Stimulated activated CD8-positive, alpha-beta memory T cell treated with anti-CD3 and anti-CD28 coated beads, Interleukin-2, amount 100 ng/mL, for 1 hour (primary cell): ENCODE results near the gene TMEM143.

Source experiments
- DNase-seq, 2 donors: peaks; one replicate each; pipeline ENCODE4 v3.0.0-alpha.2; 2020; ENCODE audit warnings: low read depth in 2 of 2

TMEM143 gene

GRCh38 chr19:48359123-48359522 is 4.6 kb downstream of the TMEM143 start:
- DNase-seq, result no peak

DNA sequence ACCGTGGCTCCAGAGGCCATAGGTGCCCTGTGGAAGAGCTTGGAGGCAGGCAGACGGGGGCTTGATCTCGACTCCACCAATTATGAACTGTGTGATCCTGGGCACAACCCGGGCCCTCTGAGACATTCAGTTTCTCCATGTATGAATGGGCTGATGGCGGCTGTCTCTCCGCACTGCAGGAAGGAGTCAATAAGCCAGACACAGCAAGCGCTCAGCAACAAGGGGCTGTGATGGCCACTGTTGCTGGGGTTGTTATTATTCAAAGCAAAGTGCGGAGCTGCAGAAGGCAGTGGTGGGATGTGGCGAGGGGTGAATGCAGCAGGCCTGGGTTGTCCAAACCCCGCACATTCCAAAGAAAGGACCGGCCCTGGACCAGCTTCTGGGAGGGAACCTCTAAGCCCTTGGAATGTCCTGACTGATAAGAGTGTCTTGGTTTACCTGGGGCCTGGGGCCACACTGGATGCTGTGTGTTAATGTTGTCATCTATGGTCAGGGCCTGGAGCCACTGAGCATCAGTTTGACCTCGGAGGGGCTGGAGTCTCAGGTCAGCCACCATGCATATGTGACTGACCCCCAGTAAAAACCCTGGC is 8.3 kb downstream of the TMEM143 start:
- DNase-seq, result no peak

- DNase-seq, result no peak
Observed at GRCh38 chr19:48354332-48354992, 9.3 kb downstream of the TMEM143 start.

DNA sequence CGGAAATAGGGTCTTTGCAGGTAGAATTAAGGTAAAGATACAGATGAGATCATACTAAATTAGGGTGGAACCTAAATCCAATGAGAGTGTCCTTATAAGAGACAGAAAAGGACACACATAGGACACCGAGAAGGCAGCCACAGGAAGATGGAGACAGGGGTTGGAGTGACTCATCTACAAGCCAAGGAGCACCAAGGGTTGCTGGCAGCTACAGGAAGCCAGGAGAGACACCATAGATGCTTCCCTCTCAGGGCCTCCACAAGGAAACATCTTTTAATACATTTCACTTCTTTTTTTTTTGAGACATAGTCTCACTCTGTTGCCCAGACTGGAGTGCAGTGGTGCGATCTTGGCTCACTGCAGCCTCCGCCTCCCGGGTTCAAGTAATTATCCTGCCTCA is 10.1 kb downstream of the TMEM143 start:
- DNase-seq, result no peak

DNA sequence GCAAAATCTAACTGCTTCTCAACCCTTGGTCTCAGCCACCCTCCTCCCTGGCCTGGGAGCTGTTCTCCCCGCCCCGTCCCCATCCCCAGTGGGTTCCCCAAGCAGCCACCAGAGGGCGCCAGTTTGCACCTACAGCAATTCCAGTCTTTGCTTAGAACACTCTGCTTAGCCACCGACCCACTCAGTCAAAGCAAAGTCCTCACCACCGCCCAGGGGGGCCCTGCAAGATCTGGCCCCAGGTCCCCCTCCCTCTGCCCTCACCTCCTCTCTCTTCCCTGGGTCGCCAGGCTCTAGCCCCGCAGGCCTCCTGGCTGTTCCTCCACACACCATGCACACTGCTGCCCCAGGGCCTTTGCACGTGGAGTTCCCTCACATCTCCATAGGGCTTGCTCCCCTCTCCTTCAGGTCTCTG is 12.4 kb downstream of the TMEM143 start:
- peak; percentile 55 to 68 for DNase-seq

DNA sequence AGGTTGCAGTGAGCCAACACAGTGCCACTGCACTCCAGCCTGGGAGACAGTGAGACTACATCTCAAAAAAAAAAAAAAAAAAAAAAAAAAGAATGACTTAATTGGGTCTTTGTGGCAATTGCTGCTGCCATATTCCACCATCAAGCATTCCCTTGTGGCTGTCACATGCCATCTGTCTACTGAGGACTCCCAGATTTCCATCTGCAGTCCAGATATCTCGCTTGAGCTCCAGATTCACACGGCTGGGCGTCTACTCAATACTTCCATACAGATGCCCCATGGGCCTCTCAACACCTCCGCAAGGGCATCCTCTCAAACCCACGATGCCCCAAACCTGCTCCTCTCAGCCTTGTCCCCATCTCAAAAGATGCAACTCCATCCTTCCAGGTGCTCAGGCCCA is 12.9 kb downstream of the TMEM143 start:
- DNase-seq, result no peak

DNA sequence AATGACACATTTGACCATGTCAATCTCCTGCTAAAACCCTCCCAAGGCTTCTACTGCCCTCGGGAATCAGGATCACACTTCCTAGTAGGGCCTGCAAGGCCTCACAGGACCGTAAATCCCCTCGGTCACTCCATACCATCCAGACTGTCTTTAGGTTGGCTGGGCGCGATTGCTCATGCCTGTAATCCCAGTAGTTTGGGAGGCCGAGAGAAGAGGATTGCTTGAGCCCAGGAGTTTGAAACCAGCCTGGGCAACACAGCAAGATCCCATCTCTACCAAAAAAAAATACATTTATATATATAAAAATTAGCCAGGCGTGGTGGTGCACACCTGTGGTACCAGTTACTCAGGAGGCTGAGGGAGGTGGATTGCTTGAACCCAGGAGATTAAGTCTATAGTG is 15.0 kb downstream of the TMEM143 start:
- no peak for DNase-seq

- no peak for DNase-seq
Observed at GRCh38 chr19:48348045-48348444, 15.7 kb downstream of the TMEM143 start.

- no peak for DNase-seq
Observed at GRCh38 chr19:48346191-48346590, 17.5 kb downstream of the TMEM143 start.

DNA sequence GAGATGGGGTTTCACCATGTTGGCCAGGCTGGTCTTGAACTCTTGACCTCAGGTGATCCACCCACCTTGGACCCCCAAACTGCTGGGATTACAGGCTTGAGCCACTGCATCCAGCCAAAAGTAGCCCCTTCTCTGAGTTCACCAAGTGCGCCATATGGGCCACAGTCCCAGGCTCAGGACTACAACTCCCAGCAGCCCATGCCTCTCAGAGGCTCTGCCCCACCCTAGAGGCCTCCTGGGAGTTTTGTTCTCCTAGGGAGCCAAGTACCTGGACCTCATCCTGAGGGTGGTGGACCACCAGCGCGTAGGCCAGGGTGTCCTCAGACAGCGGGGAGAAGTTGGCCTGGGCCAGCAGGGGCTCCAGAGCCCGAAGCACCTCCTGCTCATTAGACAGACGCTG is 18.8 kb downstream of the TMEM143 start:
- DNase-seq, result no peak

DNA sequence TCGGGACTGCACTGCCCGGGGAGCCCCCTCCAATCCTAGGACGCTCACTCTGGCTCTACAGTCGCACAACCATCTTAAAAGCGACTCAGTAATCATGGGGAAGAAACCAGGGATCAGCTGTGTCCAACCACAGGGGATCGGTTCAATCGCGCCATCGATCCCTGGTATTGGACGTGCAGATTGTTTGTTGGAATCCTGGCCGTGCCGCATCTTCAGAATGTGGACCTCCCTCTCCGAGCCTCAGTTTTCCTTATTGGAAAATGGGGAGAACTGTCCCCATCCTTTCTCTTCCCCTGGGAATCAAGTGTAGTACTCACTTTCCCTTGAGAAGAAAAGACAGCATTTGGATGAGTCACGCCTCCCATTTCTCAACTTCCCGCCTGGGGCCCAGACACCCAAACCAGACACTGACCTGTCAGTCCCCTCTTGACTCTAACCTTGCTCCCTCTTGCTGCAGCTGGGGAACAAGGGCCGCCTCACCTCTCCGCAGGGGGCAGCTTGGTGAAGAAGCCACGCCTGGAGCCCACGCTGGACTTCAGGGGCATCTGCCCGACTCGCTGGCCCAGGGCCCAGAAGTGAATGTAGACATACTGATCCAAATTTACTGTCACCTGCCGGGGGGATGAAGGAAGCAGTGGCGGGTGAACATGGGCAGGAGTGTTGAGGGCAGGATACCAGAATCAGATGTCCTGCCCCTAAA is 20.7 kb downstream of the TMEM143 start:
- DNase-seq, result no peak

DNA sequence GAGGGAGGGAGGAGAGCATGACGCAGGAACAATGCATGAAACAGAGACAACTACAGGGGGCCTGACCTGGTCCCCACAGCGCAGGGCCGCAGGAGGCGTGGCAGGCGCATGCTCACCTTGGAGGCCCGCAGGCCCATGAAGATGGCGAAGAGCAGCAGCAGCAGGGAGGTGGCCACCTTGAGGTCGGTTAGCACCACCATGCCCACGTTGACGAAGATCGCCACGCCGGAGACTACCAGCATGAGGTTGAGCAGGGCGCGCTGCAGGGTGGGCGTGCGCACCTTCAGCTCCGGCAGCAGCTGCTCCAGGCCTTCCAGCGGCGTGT is 21.4 kb downstream of the TMEM143 start:
- DNase-seq, result no peak

DNA sequence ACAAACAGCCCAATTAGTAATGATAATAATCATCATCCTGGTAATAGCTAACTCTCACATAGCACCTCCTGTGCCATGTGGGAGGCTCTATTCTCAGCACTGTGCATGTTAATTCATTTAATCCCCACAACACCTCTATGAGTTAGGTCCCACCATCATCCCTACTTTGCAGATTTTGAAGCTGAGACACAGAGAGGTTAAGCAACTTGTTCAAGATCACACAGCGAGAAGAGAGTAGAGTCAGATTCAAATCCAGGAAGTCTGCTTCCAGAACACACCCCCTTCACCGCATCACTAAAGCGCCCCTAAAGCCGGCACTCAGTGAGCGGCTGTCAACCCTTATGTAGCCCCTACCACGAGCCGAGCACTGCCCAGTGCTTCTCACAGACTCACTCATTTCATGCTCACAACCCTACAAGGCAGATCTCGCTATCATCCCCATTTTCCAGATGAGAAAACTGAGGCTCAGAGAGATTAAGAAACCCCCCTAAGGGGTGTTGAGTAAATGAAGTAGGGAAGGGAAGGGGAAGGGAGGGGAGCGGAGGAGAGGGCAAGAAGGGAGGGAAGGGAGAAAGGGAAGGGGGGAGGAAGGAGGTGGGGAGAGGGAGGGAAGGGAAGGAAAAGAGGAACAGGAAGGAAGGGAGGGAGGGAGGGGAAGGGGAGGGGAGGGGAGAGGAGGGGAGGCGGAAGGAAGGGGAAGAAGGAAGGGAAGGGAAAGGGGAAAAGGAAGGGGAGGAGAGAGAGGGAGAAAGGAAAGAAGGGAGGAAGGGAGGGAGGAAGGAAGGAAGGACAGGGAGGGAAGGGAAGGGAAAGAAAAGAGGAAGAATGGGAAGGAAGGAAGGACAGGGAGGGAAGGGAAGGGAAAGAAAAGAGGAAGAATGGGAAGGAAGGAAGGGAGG is 22.0 kb downstream of the TMEM143 start:
- DNase-seq, result no peak

GRCh38 chr19:48340995-48341394 is 22.7 kb downstream of the TMEM143 start:
- no peak for DNase-seq

DNA sequence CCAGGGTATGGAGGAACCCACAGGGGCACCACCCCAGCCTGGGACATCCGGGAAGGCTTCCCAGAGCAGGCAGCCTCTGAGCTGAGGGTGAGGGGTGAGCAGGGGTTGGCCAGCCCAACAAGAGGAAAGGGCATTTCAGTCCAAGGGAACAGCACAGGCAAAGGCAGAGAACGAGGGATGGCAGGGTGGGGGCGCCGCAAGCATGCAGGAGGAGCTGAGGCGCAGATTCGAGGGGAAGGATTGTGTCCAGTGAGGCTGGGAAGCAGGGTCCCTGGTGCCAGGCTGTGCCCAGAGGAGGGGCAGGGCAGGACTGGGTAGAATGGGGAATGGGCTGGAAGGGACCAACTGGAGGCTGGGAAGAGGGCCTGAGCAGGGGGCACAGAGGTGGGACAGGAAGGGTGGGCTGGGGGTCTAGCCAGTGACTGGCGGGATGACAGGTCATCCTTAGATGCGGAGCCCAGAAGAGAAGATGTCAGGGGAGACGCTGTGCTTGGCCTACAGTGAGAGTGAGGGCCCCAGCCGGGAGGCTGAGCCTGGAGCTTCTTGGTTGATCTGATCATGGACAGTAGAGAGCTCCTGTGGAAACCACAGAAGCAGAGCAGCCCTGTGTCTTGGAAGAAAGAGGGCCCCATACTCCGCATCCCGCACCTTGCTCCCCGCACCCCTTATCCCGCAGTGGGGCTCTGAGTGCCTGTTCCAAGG is 24.8 kb downstream of the TMEM143 start:
- DNase-seq, result no peak

- DNase-seq, result no peak
Observed at GRCh38 chr19:48338253-48338755, 25.4 kb downstream of the TMEM143 start.

DNA sequence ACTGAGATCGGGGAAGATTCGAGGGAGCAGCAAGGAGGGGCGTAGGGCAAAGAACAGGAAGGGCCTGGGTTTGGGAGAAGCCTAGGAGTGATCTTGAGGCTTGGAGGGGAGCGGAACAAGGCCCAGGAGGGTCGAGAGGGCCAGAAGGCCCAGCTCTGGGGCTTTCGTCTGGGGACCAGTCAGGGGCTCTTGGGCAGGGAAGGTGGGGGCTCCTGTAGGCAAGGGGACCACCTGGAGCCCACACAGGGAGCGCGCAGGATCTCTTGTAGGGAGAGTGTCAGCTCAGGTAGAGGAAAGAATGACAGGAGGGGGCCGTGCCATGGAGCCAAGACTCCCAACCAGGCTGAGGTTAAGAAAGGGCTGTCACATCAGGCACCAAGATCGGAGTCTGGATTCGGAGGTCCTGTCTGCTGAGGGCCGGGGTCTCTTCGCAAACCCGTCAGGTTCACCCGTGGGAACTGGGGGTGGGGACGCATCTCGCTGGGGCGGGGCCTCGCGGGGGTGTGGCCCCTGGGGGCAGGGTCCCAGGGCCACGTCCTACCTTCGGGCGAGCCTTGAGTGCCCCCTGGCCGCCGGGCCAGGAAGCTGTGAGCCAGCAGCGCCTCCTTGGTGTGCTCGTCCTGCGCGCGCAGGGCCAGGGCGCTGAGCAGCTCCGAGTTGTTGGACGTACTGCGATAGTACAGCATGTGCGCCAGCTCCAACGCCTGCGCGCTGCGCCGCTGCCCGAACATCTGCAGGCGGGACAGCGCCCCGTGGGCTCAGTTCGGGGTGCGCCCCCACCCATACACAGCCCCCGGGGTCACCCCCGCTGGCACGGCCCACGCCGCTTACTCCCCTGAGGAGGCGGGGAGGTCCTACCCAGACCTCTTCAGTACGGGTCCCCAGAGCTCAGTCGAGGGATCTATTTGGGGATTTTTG is 30.0 kb downstream of the TMEM143 start:
- peak; percentile 84 to 91 for DNase-seq

- DNase-seq, result peak; percentile 77 to 90
Observed at GRCh38 chr19:48332662-48333466, 30.9 kb downstream of the TMEM143 start.

DNA sequence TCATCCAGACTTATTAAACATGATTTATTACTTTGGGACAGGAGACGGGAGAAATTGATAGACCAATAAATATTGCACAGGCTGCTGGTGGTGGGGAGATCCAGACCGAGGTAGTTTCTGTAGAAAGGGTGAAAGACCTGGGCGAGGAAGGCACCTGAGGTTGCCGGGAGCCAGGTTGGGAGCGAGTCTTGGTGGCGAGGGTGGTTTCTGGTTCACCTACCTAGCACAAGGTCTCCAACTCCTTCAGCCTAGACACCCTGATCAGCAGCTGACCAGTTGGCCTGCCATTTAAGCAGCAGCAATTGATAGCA is 31.4 kb downstream of the TMEM143 start:
- DNase-seq, result no peak
